Choroid plexus epithelial cell (primary cell): ENCODE measurements around the gene SLC38A8.

ENCODE experiments used
- DNase-seq: peaks from one replicate; pipeline ENCODE4 v3.0.0-alpha.2; 2010; ENCODE audit warnings: low read depth
- H3K4me3 ChIP-seq: 2 replicates; pipeline ENCODE4 v1.5.1; 2011; ENCODE audit warnings: low read depth, mild to moderate bottlenecking, control low read depth, low read length, moderate library complexity
- TF ChIP-seq, protein P1 (sequence below): conservative IDR thresholded peaks from 2 replicates; pipeline ENCODE4 v1.5.1; 2011; ENCODE audit warnings: low read depth, mild to moderate bottlenecking, control low read depth, inconsistent platforms, low read length, moderate library complexity

Gene SLC38A8

DNA sequence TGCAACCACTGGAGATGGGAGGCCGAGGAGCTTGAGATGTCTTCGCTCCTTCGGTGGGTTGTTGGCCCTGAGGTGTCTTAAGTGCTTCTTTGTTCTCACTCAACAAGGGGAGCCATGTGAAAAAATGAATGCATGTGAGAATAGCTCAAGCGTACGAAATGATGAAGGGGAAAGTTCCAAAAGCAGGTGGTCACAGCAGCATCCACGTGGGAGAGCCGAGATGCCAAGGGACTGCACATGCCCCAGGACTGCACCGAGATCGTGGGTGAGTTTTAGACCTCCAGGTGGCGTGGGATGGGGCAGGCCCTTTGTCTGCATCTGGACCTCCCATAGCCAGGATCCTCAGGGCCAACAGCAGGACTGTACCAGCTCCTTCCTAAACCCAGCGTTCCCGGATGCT, 8.1 kb downstream of the SLC38A8 start:
- no peak for DNase-seq
- H3K4me3 ChIP-seq = no peak overlapping the region
- TF ChIP-seq, protein P1, sequence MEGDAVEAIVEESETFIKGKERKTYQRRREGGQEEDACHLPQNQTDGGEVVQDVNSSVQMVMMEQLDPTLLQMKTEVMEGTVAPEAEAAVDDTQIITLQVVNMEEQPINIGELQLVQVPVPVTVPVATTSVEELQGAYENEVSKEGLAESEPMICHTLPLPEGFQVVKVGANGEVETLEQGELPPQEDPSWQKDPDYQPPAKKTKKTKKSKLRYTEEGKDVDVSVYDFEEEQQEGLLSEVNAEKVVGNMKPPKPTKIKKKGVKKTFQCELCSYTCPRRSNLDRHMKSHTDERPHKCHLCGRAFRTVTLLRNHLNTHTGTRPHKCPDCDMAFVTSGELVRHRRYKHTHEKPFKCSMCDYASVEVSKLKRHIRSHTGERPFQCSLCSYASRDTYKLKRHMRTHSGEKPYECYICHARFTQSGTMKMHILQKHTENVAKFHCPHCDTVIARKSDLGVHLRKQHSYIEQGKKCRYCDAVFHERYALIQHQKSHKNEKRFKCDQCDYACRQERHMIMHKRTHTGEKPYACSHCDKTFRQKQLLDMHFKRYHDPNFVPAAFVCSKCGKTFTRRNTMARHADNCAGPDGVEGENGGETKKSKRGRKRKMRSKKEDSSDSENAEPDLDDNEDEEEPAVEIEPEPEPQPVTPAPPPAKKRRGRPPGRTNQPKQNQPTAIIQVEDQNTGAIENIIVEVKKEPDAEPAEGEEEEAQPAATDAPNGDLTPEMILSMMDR = no peak

DNA sequence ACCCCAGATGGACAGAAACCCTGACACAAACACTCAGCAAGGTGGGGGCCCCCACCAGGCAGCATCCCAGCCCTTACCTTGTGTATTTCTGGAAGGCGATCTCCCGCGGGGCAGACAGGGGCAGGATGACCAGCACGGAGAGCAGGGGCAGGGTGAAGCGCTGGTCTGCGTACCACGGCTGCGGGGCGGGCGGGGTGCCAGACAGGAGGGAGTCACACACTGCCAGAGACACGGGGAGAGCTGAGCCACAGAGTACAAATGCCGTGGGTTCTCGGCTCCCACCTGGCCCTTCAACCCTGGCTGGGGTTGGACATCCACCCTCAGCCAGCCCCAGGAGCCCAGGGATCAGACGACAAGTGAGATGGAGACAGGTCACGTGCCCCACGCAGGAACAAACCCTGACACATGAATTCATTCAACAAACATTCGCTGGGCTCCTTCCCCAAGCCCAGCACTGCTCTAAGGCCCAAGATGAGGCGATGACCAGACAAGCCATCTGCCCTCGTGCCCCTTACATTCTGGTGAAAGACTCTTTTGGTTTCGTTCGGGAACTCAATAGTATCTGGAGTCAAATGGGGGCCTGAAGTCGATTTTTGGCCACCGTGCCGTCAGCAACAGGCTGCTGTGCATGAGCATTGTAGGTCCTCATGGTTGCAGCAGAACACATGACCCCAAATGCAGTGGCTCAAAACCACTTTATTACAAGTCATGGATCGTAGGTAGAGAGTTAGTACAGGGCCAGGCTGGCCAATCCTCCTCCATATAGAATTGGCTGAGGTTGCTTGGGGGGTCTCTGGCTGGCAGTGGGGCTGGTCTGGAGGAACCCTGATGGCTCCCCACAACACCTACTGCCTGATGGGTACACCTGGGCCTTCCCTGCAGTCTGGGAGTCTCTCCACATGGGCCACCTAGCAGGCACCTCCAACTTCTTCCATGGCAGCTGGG, 9.1 kb downstream of the SLC38A8 start:
- TF ChIP-seq, protein P1 = no peak
- DNase-seq = no peak
- H3K4me3 ChIP-seq = no peak overlapping the region

DNA sequence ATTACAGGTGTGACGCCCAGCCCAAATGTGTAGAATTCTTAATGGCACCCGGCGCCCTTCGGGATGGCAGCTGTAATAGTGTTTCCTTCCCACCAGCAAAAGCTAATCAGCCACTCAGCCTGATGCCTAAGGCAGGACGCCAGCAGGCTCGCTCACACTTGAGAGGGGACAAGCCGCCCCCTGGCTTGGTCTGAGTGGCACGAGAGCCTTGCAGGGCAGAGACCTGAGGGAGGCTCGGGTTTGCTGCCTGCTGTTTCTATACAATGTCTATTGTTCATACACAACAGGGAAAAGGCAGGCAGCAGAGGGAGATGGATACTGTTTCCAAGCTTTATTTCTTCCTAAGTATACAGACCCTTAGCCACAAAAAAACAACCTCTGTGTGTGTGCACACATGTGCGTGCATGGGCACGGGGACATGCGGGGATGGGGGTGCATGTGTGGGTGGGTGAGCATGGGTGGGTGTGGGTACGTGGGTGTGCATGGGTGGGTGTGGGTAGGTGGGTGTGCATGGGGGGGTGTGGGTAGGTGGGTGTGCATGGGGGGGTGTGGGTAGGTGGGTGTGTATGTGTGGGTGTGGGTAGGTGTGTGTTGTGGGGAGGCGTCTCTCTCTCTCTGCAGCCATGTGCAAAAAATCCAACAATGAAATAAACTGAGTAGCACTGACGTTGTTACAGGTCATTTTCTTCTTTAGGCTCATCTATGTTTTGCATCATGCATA, 10.0 kb downstream of the SLC38A8 start:
- DNase-seq = no peak
- no peak overlapping the region for H3K4me3 ChIP-seq
- TF ChIP-seq, protein P1 = no peak

DNA sequence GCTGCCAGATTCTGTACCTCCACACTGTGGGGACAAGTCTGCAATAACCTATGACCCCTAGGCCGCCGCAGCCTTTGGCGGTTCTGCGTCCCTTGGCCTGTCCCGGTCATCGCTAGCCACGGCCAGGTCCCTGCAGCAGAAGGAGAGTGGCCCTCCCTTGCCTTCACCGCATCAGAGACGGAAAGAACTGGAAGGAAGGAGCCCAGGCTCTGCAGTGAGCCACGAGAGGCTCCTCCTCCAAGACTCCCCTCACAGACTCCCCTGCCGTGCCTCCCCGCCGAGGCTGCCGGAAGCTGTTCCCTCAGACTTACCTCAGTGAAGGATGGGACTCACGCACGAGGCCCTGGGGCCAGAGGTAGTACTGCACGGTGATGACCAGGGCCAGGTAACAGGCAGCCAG, 11.0 kb downstream of the SLC38A8 start:
- DNase-seq = no peak
- TF ChIP-seq, protein P1 = no peak
- H3K4me3 ChIP-seq = no peak overlapping the region

DNA sequence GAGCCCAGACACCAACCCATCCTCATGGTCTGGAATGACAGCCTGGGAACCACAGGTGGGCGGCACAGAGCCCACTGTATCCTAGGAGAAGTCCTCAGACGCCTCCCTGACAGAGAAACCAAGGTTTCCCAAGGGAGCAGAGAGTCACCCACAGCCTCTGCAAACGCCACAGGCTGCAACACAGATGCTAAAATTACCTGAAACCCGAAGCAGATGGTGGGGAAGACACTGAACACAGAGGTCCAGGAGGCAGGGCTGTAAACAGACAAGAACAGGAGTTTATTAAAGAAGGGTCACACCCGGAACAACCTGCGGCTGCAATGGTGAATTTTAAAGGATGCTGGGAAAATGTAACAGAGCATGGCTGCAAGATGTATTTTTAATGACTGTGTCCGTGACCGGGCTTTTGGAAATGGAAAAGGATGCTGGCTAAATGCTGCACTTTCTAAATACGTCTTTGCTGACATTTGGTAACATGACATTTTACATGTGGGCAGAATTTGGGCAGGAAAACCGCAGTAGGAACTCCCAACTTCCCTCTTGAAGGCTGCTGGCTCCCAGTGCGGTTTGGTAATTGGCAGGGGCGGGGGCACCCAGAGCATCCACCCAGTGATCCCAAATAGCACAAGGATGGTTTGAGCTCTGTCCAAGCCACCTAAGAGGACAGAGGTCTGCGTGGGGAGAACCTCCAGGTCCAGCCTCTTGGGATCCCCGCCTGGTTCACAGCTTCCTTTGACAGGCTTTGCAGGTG, 13.1 kb downstream of the SLC38A8 start:
- DNase-seq = no peak
- no peak overlapping the region for H3K4me3 ChIP-seq
- TF ChIP-seq, protein P1 = no peak

DNA sequence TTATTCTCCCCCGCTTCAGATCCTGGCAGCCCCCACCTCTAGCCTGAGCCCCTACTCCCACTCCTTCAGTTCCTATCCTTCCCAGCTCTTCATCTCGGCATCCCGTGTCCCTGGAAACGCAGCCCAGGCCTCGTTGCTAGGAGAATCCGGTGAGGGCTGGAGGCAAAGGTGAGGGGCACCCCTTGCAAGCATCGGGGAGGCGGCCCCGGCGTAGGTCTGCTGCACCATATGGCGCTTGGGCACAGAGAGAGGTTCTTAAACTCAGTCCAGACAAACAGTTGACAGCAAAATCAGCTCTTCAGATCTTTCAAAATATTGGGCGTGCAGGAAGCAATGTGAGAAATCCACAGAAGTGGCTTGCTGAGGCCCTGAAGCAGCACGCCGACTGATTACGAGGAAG, 15.0 kb downstream of the SLC38A8 start:
- no peak overlapping the region for H3K4me3 ChIP-seq
- no peak for DNase-seq
- TF ChIP-seq, protein P1 = no peak
